Measurements from ENCODE around the gene TMIGD3.

The TMIGD3 gene

GRCh38 chr1:111446967-111447892 lies 56.2 kb downstream of the TMIGD3 start:
- no peak for DNase-seq (ENCODE audit: low spot score)

GRCh38 chr1:111446546-111446945 lies 56.9 kb downstream of the TMIGD3 start:
- no peak for DNase-seq (ENCODE audit: low spot score)

- no peak for DNase-seq (ENCODE audit: low spot score)
These were observed 59.4 kb downstream of the TMIGD3 start for GRCh38 chr1:111444031-111444430.

- no peak for DNase-seq (ENCODE audit: low spot score)
These were observed 61.0 kb downstream of the TMIGD3 start for GRCh38 chr1:111442457-111442856.

GRCh38 chr1:111441573-111442192 lies 61.8 kb downstream of the TMIGD3 start:
- no peak for DNase-seq (ENCODE audit: low spot score)

GRCh38 chr1:111439461-111440351 lies 63.7 kb downstream of the TMIGD3 start:
- no peak for DNase-seq (ENCODE audit: low spot score)

- DNase-seq (ENCODE audit: low spot score), result no peak
These were observed 66.7 kb downstream of the TMIGD3 start for GRCh38 chr1:111436726-111437125.
